ENCODE results near the gene CARMIL1. TPM values are rescaled to one million over a fixed set of nuclear protein-coding genes. Genes with fewer than 3 reads are reported as not detected.

CARMIL1 gene
- total and polyA plus RNA-seq, 2 of the 8 experiments (the other 6 are each of a cell fraction or from before 2014, with no cell fraction given): 20.3 to 40.4 TPM

DNA sequence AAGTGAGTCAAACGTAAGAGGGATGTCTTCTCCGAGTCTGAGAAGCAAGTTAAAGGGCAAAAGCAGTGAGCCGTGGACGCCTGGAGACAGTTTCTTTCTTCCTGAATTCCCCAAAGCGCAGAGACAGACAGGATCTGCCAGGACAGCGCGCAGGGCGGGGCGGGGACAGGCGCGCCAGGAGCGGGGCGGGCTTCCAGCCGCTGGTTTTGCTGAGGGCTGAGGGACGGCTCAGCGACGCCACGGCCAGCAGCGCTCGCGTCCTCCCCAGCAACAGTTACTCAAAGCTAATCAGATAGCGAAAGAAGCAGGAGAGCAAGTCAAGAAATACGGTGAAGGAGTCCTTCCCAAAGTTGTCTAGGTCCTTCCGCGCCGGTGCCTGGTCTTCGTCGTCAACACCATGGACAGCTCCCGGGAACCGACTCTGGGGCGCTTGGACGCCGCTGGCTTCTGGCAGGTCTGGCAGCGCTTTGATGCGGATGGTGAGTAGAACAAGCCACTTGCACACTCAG is 372.9 kb downstream of the CARMIL1 start, which contains the start of gene SCGN (continued):
- TF ChIP-seq ASH2L (IDR thresholded peaks at IDR 0.05; ENCODE audit: low read length) (peak; percentile 30), SUZ12 (IDR thresholded peaks at IDR 0.05; ENCODE audit: low read length) (no peak), SIN3A (conservative IDR thresholded peaks at IDR 0.05 in 1 of 2, IDR thresholded peaks at IDR 0.05 in 1 of 2; ENCODE audit: low read depth in 1 of 2, low read length in 2 of 2) (peak; percentile 94 to 95), YY1 (IDR thresholded peaks at IDR 0.05; ENCODE audit: low read depth, low read length) (0 out of 2 replicates have a peak, but pooled peaks have one; percentile 12), SAP30 (IDR thresholded peaks at IDR 0.05; ENCODE audit: insufficient read depth, insufficient replicate concordance, low read length) (peak; percentile 54)

Data from H1 (cell line).